Lower leg skin (tissue), 3 donors: ENCODE results near the gene FBXO3.

Source experiments
- CTCF ChIP-seq, 3 donors: fragments of 450-650 bp; IDR thresholded peaks; one replicate each; pipeline ENCODE4 v1.5.1; 2016; ENCODE audit warnings: antibody characterized with exemption in 3 of 3, mild to moderate bottlenecking in 3 of 3, moderate library complexity in 2 of 3
- POLR2A ChIP-seq, 2 donors: fragments of 450-650 bp; IDR thresholded peaks; one replicate each; pipeline ENCODE4 v1.6.1; 2016 to 2017; ENCODE audit warnings: antibody characterized with exemption in 2 of 2, mild to moderate bottlenecking in 1 of 2, moderate library complexity in 1 of 2

GRCh38 chr11:33706966-33707365 is 67.4 kb downstream of the FBXO3 start:
- TF ChIP-seq POLR2A (IDR thresholded peaks at IDR 0.05): no peak
- TF ChIP-seq CTCF (IDR thresholded peaks at IDR 0.05): no peak
